BLaER1 treated with 17β-estradiol and CSF1 and Interleukin-3, amounts not matched to agents 10 nM and 100 nM (cell line): ENCODE measurements around the gene CD300E.

Source experiments
- H3K27ac ChIP-seq, 11 experiments: shearing (Covaris generic); formaldehyde crosslinking; 2 replicates each; pipeline ENCODE4 v1.8.1; 2022
- H3K27me3 ChIP-seq, 11 experiments: shearing (Covaris generic); formaldehyde crosslinking; 2 replicates each; pipeline ENCODE4 v1.8.1; 2022
- H3K36me3 ChIP-seq, 11 experiments: shearing (Covaris generic); formaldehyde crosslinking; 2 replicates each; pipeline ENCODE4 v1.8.1; 2022
- H3K4me1 ChIP-seq, 10 experiments: shearing (Covaris generic); formaldehyde crosslinking; 2 replicates each; pipeline ENCODE4 v1.8.1; 2022
- H3K4me2 ChIP-seq, 11 experiments: shearing (Covaris generic); formaldehyde crosslinking; 2 replicates each; pipeline ENCODE4 v1.8.1; 2022
- H3K4me3 ChIP-seq, 10 experiments: shearing (Covaris generic); formaldehyde crosslinking; 2 replicates each; pipeline ENCODE4 v1.8.1; 2022
- H3K9ac ChIP-seq, 11 experiments: shearing (Covaris generic); formaldehyde crosslinking; 2 replicates each; pipeline ENCODE4 v1.8.1; 2022
- H3K9me3 ChIP-seq, 11 experiments: shearing (Covaris generic); formaldehyde crosslinking; replicated peaks in 1 of 11; 2 replicates each; pipeline ENCODE4 v1.8.1; 2022
- H4K20me1 ChIP-seq, 11 experiments: shearing (Covaris generic); formaldehyde crosslinking; 2 replicates each; pipeline ENCODE4 v1.8.1; 2022
- Cebpa-rat ChIP-seq, 11 experiments: shearing (Covaris generic); IDR thresholded peaks; 2 replicates each; pipeline ENCODE4 v1.8.1; 2022

CD300E gene

DNA sequence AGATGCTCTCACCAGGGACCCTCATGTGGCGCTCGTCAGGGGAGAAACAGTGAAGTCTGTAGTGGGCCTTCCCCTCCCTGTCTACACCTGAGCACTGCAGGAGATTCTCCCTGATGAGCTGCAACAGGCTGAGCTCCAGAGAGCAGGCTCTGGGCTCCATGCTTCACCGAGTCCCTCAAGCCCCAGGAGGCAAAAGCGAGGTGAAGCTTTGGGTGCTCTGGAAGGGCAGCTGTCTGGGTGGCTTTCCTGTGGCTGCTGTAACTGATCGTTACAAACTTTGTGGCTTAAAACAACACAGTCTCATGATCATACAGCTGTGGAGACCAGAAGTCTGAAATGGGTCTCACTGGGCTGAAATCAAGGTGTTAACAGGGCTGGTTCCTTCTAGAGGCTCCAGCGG, 19.3 kb downstream of the CD300E start:
- peak overlapping the region; percentile 27 to 75 (median 55); a peak in 19 of 22 replicates for H3K9ac ChIP-seq
- peaks cover 0 to 24% (median 6%) of the 10 kb centered on the region in 11 experiments; a peak in 7 of 22 replicates for H4K20me1 ChIP-seq
- peaks cover 76 to 88% (median 81%) of the 10 kb centered on the region in 10 experiments for H3K4me1 ChIP-seq
- peaks cover 0 to 15% (median 0%) of the 10 kb centered on the region in 11 experiments; a peak in 3 of 22 replicates for H3K36me3 ChIP-seq
- H3K9me3 ChIP-seq: peaks cover 10 to 21% (median 12%) of the 10 kb centered on the region in 11 experiments; a peak in 16 of 22 replicates
- peaks cover 0 to 59% (median 26%) of the 10 kb centered on the region in 11 experiments; a peak in 16 of 22 replicates for H3K27me3 ChIP-seq
- no peak for TF ChIP-seq Cebpa-rat (IDR thresholded peaks at IDR 0.05)
- H3K4me2 ChIP-seq: peak overlapping the region; percentile 80 to 98 (median 92)
- peak overlapping the region in 10 of 11 experiments; percentile 34 to 85 (median 74); a peak in 19 of 22 replicates for H3K27ac ChIP-seq
- peak overlapping the region in 6 of 10 experiments; percentile 2 to 52 (median 12); a peak in 10 of 20 replicates for H3K4me3 ChIP-seq

DNA sequence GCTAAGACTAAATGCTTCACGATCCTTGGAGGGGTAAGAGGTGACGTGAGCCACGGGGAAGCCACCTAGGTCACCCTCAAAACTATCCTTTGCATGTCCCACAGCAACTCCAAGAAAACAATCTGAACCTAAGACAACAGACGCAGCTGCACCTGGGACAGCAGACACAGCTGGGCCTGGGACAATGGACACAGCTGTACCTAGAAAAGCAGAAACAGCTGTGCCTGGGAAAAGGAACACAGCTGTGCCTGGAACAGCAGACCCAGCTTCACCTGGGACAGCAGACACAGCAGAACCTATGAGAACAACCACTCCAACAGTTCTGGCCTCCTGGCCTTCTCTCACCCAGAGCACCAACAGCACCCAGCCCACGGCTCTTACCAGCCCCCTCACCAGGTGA, 19.8 kb downstream of the CD300E start:
- Histone ChIP-seq H3K9ac (peak overlapping the region in 10 of 11 experiments; percentile 27 to 75 (median 60); a peak in 19 of 22 replicates), H3K36me3 (peaks cover 0 to 15% (median 0%) of the 10 kb centered on the region in 11 experiments; a peak in 3 of 22 replicates), H3K9me3 (peaks cover 10 to 21% (median 12%) of the 10 kb centered on the region in 11 experiments; a peak in 16 of 22 replicates), H3K4me2 (peak overlapping the region; percentile 80 to 98 (median 92)), H3K4me1 (peaks cover 81 to 92% (median 85%) of the 10 kb centered on the region in 10 experiments), H3K27me3 (peaks cover 0 to 56% (median 26%) of the 10 kb centered on the region in 11 experiments; a peak in 16 of 22 replicates), H3K4me3 (peak overlapping the region in 6 of 10 experiments; percentile 2 to 52 (median 12); a peak in 9 of 20 replicates), H4K20me1 (peaks cover 0 to 28% (median 3%) of the 10 kb centered on the region in 11 experiments; a peak in 7 of 22 replicates), H3K27ac (peak overlapping the region in 10 of 11 experiments; percentile 34 to 85 (median 74); a peak in 18 of 22 replicates)
- TF ChIP-seq Cebpa-rat (IDR thresholded peaks at IDR 0.05): no peak

DNA sequence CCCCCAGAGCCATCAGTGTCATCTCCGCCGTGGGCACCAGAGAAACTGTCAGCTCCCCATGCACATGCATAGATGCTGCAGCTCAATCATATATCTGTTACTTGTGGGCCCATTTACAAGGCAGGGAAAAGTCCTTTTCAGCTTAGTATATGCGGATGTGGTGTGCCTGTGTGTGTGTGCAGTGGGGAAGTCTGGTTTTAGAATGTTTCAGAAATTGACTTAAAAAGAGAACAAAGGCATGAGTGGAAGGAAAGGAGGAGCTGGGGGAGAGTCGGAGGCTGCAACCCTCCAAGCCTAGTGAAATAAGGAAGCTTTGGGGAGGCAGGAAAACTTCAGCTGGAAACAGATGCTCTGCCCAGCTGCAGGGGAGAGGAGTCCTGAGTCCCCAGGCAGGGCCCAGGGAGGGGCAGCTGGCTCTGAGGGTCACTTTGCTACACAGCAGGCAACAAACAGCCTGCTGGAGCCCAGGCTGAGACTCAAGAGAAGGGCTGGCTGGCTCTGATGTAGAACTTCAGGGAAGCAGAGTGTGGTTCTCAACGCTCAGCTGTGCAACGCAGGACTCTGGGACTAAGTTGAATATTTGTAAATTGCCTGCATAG, 20.4 kb downstream of the CD300E start:
- H3K4me2 ChIP-seq: peak overlapping the region; percentile 80 to 98 (median 92)
- H4K20me1 ChIP-seq: peaks cover 0 to 29% (median 0%) of the 10 kb centered on the region in 11 experiments; a peak in 7 of 22 replicates
- peaks cover 0 to 52% (median 26%) of the 10 kb centered on the region in 11 experiments; a peak in 16 of 22 replicates for H3K27me3 ChIP-seq
- H3K36me3 ChIP-seq: peaks cover 0 to 15% (median 0%) of the 10 kb centered on the region in 11 experiments; a peak in 3 of 22 replicates
- peaks cover 87 to 98% (median 91%) of the 10 kb centered on the region in 10 experiments for H3K4me1 ChIP-seq
- peak overlapping the region in 9 of 11 experiments; percentile 34 to 85 (median 77); a peak in 16 of 22 replicates for H3K27ac ChIP-seq
- H3K9me3 ChIP-seq: peaks cover 10 to 19% (median 12%) of the 10 kb centered on the region in 11 experiments; a peak in 16 of 22 replicates
- peak overlapping the region in 4 of 10 experiments; percentile 9 to 52 (median 25); a peak in 8 of 20 replicates for H3K4me3 ChIP-seq
- TF ChIP-seq Cebpa-rat (IDR thresholded peaks at IDR 0.05): no peak
- H3K9ac ChIP-seq: peak overlapping the region; percentile 6 to 75 (median 55); a peak in 16 of 22 replicates

DNA sequence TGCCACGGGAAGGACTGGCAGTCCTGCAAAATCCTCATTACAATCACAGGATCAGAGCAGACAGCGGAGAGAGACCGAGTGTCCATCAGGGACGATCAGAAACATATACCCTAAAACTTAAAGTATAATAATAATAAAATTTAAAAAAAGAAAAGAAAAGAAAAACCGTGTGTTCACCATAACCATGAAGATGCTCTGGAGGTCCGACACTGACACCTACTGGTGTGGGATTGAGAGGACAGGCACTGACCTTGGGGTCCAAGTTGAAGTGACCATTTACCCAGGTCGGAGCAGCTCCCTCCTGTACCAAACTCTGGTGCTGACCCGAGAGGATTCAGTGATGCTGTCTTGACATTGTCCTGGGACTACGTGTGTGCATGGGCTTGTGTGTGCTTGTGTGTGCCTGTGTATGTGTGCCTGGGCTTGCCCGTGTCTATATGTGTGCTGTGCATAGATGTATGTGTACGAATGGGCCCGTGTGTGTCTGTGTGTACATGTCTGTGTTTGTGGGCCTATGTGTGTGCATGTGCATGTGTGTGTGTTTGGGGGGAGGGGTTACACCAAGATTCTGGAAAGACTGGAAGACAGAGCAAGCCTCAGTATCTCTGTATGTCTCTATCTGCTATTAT, 21.5 kb downstream of the CD300E start:
- peaks cover 0 to 29% (median 0%) of the 10 kb centered on the region in 11 experiments; a peak in 7 of 22 replicates for H4K20me1 ChIP-seq
- peak overlapping the region; percentile 80 to 98 (median 92) for H3K4me2 ChIP-seq
- H3K36me3 ChIP-seq: peaks cover 0 to 10% (median 0%) of the 10 kb centered on the region in 11 experiments; a peak in 2 of 22 replicates
- H3K4me1 ChIP-seq: peaks cover 84 to 100% (median 99%) of the 10 kb centered on the region in 10 experiments
- no peak for TF ChIP-seq Cebpa-rat (IDR thresholded peaks at IDR 0.05)
- peaks cover 0 to 45% (median 20%) of the 10 kb centered on the region in 11 experiments; a peak in 16 of 22 replicates for H3K27me3 ChIP-seq
- peak overlapping the region in 7 of 11 experiments; percentile 10 to 85 (median 78); a peak in 9 of 22 replicates for H3K27ac ChIP-seq
- peak overlapping the region in 4 of 10 experiments; percentile 9 to 40 (median 33); a peak in 9 of 20 replicates for H3K4me3 ChIP-seq
- peaks cover 3 to 16% (median 6%) of the 10 kb centered on the region in 11 experiments; a peak in 15 of 22 replicates for H3K9me3 ChIP-seq
- peak overlapping the region in 7 of 11 experiments; percentile 21 to 75 (median 68); a peak in 10 of 22 replicates for H3K9ac ChIP-seq

DNA sequence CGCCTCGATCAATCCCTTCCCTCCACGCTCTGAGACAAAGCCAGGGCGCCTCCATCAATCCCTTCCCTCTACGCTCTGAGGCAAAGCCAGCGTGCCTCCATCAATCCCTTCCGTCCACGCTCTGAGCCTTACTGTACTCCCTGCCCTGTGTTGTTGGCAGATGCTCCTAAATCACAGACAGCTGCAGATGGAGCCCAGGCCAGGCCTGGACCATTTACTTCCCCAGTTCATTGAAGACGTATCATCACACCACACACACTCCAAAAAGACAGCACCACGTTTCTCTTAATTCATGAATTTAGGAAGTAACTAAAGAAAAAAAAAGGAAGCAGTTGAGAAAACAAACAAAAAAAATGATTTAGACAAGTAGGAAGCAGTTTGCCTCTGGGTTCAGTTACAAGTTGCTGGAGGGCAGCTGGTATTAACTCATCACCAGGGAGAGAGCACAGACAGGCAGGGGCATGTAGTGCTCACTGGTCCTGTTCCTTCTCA, 24.0 kb downstream of the CD300E start:
- H3K36me3 ChIP-seq: no peaks in the 10 kb centered on the region
- peak overlapping the region in 9 of 11 experiments; percentile 36 to 73 (median 54); a peak in 15 of 22 replicates for H3K9ac ChIP-seq
- H3K4me2 ChIP-seq: peak overlapping the region; percentile 60 to 94 (median 87)
- peaks cover 0 to 6% (median 0%) of the 10 kb centered on the region in 11 experiments; a peak in 1 of 22 replicates for H3K9me3 ChIP-seq
- peaks cover 61 to 81% (median 79%) of the 10 kb centered on the region in 10 experiments for H3K4me1 ChIP-seq
- H3K4me3 ChIP-seq: peak overlapping the region in 3 of 10 experiments; percentile 24 to 45 (median 33); a peak in 4 of 20 replicates
- H3K27ac ChIP-seq: peak overlapping the region in 10 of 11 experiments; percentile 33 to 86 (median 74); a peak in 18 of 22 replicates
- peaks cover 0 to 23% (median 0%) of the 10 kb centered on the region in 11 experiments; a peak in 7 of 22 replicates for H3K27me3 ChIP-seq
- peaks cover 0 to 25% (median 0%) of the 10 kb centered on the region in 11 experiments; a peak in 7 of 22 replicates for H4K20me1 ChIP-seq
- no peak for TF ChIP-seq Cebpa-rat (IDR thresholded peaks at IDR 0.05)

DNA sequence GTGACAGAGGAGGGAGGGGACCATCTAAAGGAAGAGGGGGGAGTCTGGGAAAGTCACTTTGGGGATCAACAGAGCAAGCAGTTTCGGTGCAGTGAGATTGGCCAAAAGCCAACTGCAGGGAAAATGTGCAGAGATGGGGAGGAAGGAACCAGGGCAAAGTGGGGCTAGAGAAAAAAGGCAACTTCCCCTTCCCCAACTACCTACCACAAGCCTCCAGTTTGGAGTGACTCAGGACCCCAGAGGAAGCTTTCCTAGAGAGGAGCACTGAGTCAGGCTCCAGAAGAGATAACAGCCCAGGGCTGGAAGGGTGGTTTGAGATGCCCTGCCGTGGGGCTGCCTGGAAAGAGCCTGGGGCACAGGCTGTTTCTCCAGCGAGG, 24.5 kb downstream of the CD300E start:
- peaks cover 0 to 23% (median 0%) of the 10 kb centered on the region in 11 experiments; a peak in 7 of 22 replicates for H3K27me3 ChIP-seq
- peaks cover 0 to 6% (median 0%) of the 10 kb centered on the region in 11 experiments; a peak in 1 of 22 replicates for H3K9me3 ChIP-seq
- H3K9ac ChIP-seq: peak overlapping the region in 8 of 11 experiments; percentile 36 to 73 (median 61); a peak in 15 of 22 replicates
- peaks cover 0 to 22% (median 0%) of the 10 kb centered on the region in 11 experiments; a peak in 7 of 22 replicates for H4K20me1 ChIP-seq
- H3K4me1 ChIP-seq: peaks cover 56 to 77% (median 74%) of the 10 kb centered on the region in 10 experiments
- peak overlapping the region in 9 of 11 experiments; percentile 8 to 86 (median 77); a peak in 17 of 22 replicates for H3K27ac ChIP-seq
- TF ChIP-seq Cebpa-rat (IDR thresholded peaks at IDR 0.05): no peak
- H3K4me2 ChIP-seq: peak overlapping the region; percentile 60 to 94 (median 83)
- H3K36me3 ChIP-seq: no peaks in the 10 kb centered on the region
- peak overlapping the region in 2 of 10 experiments; percentile 24 to 45; a peak in 2 of 20 replicates for H3K4me3 ChIP-seq

DNA sequence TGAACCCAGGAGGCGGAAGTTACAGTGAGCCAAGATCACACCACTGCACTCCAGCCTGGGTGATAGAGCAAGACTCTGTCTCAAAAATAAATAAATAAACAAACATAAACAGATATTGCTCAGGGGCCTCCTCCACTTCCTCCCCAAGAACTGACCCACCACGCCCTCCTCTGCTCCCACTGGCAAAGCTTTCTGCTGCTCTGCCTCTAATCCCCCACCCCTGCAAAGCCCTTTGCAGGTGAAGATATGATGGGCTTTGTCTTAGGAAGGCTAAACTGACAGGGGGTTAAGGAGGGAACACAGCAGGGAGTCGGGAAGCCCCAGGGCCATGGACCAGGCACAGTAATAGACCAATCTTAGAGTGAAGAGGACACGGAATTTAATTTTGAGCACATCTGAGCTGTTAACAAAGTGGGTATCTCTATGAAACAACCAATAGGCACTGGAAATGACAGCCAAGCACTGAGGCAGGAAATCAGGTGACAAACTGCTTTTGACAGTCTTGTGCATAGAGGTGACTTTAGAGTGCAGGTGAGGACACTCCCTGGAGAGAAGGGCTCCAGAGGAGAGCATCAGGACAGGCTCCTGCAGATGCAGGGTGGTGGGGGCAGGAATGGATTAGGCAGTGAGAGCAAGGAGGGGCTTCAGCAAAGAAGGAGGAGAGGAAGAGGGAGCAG, 25.1 kb downstream of the CD300E start:
- Histone ChIP-seq H3K36me3 (no peaks in the 10 kb centered on the region), H3K9ac (peak overlapping the region in 4 of 11 experiments; percentile 13 to 72 (median 49); a peak in 3 of 22 replicates), H3K27ac (peak overlapping the region in 8 of 11 experiments; percentile 38 to 86 (median 79); a peak in 13 of 22 replicates), H3K9me3 (peaks cover 0 to 6% (median 0%) of the 10 kb centered on the region in 11 experiments; a peak in 1 of 22 replicates), H3K4me2 (peak overlapping the region; percentile 60 to 94 (median 83)), H3K27me3 (peaks cover 0 to 18% (median 0%) of the 10 kb centered on the region in 11 experiments; a peak in 7 of 22 replicates), H3K4me1 (peaks cover 51 to 71% (median 69%) of the 10 kb centered on the region in 10 experiments), H4K20me1 (peaks cover 0 to 17% (median 0%) of the 10 kb centered on the region in 11 experiments; a peak in 6 of 22 replicates), H3K4me3 (no peak overlapping the region)
- TF ChIP-seq Cebpa-rat (IDR thresholded peaks at IDR 0.05): no peak
